Activated gamma-delta T cell treated with anti-CD3 and anti-CD28 coated beads, Interleukin-2, amount 50 U/mL, for 16 hours (primary cell): ENCODE data around the gene PRDX2.

Experiments
- DNase-seq: peaks from one replicate; pipeline ENCODE4 v3.0.0-alpha.2; 2020; ENCODE audit warnings: low read depth

Gene PRDX2

DNA sequence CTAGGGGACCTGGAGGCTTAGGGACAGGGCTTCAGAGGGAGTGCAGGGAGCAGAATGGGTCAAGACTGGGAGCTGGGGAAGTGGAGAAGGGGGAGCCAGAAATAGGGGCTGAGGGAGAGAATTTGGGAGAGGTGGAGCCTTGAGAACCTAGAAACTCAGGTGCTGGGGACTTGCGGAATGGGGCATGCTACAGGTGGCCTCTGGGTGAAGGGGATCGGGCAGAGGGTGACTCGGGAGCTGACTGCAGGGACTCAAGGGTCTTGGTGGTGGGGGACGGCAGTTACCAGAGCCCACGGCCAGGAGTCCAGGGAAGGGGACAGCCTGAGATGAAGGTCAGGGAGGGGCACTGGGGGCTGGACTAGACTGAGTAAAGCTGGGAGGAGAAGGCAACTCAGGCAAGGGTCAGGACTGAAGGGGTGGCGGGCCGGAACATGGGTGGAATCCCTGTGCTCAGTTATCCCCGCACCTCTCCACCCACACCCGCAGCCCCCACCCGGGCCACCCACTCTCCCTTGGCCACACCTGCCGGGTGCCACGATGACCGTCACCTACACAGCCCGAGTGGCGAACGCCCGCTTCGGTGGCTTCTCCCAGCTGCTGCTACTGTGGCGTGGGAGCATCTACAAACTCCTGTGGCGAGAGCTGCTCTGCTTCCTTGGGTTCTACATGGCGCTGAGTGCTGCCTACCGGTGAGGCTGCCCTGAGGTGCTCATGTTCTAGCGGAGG lies 49.4 kb downstream of the PRDX2 start:
- no peak for DNase-seq

GRCh38 chr19:12751635-12752034 lies 50.0 kb downstream of the PRDX2 start, which contains the start of gene BEST2:
TSS of gene BEST2 (plus strand) at chr19:12751791. CDS start at chr19:12752593, 802 bp downstream.
- no peak for DNase-seq

GRCh38 chr19:12750851-12751250 lies 50.7 kb downstream of the PRDX2 start:
- no peak for DNase-seq

DNA sequence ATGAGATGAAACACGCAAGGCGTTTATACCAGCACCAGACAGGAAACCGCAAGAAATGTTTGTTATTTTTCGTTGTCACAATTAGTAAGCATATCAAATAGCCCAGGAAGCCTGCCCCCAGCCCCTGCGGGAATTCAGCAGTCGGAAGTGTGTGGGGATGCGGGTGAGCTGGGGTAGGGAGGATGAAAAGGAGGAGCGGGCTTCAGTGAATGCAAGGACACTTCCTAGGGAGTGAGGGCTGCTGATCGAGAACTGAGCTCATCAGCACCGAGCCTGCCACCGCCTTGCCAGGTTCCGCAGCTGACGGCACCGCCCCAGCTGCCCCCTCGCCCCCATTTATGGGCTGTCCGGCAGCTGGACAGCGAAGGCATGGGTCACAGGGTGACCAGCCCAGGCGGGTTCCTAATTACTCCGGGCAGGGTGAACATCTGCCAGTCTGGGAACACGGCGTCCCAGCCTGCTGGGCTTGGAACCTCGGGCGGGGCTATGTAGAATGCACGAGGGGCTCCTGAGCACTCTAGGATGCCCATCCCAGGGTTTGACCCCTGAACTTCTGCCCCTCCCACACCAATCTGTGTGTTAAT lies 51.6 kb downstream of the PRDX2 start:
- no peak for DNase-seq

DNA sequence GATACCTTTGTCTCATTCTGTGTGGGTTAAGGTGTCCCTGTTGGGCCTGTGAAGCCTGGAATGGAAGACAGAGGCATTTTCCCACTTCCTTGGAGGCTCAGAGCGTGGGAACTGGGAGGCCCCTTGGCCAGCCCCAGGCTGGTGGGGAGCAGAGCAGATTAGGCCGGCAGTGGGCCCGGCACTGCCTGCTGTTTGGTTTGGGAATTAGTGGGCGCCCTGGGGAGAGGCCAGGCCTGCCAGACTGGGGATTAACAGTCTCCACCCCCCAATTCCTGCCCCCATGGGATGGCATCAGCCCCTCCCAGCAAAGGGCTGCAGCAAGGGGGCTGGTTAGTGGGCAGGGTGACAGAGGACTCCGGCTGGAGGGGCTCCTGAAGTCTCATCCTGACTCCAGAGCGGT lies 53.1 kb downstream of the PRDX2 start:
- no peak for DNase-seq
